SK-N-MC (cell line): Measurements from ENCODE around the gene COL21A1.

Experiments used
- DNase-seq: peaks from one replicate; pipeline ENCODE4 v3.0.0-alpha.2; 2011; ENCODE audit warnings: low read depth, low spot score
- H3K27ac ChIP-seq: fragments of 200-600 bp; sonication (generic); 2 replicates; pipeline ENCODE4 v1.5.1; 2016; ENCODE audit warnings: mixed run types
- H3K36me3 ChIP-seq: fragments of 200-600 bp; sonication (generic); 2 replicates; pipeline ENCODE4 v1.6.1; 2017; ENCODE audit warnings: antibody characterized with exemption, low read length, mixed read lengths; ENCODE audit not compliant: insufficient read depth
- H3K4me3 ChIP-seq: fragments of 200-600 bp; sonication (generic); 2 replicates; pipeline ENCODE4 v1.5.1; 2016
- H3K9ac ChIP-seq: fragments of 200-600 bp; sonication (generic); 2 replicates; pipeline ENCODE4 v1.8.0; 2017; ENCODE audit warnings: mixed run types, mixed read lengths; ENCODE audit not compliant: insufficient read length
- H3K9me3 ChIP-seq: fragments of 200-600 bp; sonication (generic); 2 replicates; pipeline ENCODE4 v1.6.1; 2017; ENCODE audit warnings: low read depth, mild to moderate bottlenecking, antibody characterized with exemption, low read length, moderate library complexity, mixed read lengths
- EZH2 ChIP-seq: fragments of 200-600 bp; sonication (generic); IDR thresholded peaks from one replicate; pipeline ENCODE4 v1.6.1; 2017; ENCODE audit warnings: antibody characterized with exemption
- FOXP2 ChIP-seq: optimal IDR thresholded peaks from 2 replicates; pipeline ENCODE3; 2011; ENCODE audit warnings: mild to moderate bottlenecking, moderate library complexity; ENCODE audit not compliant: insufficient read depth; ENCODE audit errors: extremely low read length, control extremely low read depth
- POLR2AphosphoS5 ChIP-seq: IDR thresholded peaks from 2 replicates; pipeline ENCODE4 v1.6.1; 2012; ENCODE audit warnings: mild to moderate bottlenecking, low read depth, low read length, borderline replicate concordance

The COL21A1 gene

DNA sequence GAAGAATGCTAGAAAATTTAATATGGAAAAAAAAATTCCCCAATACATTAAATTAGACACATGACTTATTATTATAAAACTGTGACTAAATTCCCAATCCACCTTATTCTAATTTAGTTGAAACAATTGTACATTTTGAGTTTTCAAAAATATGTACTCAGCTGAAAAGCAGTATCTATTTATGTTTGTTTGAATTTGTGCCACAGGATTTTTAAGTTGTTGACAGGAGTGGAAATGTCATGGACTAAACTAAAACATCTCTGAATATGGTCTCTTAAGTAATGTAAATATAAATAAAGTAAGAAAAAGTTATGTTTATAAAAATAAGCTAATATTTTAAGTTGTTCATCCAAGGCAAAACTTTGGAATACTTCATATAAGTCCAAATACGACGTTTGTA is 86.9 kb downstream of the COL21A1 start:
- Histone ChIP-seq H3K4me3 (no peak overlapping the region), H3K9ac (no peak overlapping the region), H3K27ac (no peak overlapping the region), H3K36me3 (no peaks in the 10 kb centered on the region), H3K9me3 (no peaks in the 10 kb centered on the region)
- no peak for DNase-seq
- TF ChIP-seq POLR2AphosphoS5, result no peak

DNA sequence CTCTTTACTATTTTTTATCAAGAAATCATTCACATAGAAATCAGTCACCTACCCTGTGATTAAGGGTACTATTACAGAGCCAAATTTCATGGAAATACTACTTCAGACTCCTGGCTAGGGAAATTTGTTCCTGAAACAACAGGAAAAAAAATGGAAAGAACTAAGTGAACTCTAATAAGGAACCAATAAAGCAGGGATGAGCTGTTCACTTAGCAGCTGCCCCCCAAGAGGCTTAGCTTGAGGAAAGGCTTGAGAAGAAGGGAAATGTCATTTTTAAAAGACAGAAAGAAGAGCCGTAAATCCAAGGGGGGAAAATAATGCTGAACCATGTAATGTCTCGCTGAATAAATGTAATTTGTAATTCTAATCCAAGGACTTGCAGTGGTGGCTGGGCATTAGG is 88.8 kb downstream of the COL21A1 start:
- Histone ChIP-seq H3K36me3 (no peaks in the 10 kb centered on the region), H3K4me3 (0 out of 2 replicates have a peak overlapping the region, but pooled peaks have one; percentile 27), H3K9me3 (no peaks in the 10 kb centered on the region), H3K9ac (no peak overlapping the region), H3K27ac (peak overlapping the region; percentile 61; the same call in 1 of the 2 replicates)
- TF ChIP-seq EZH2, result no peak
- TF ChIP-seq POLR2AphosphoS5, result no peak
- no peak for TF ChIP-seq FOXP2
- DNase-seq, result no peak

DNA sequence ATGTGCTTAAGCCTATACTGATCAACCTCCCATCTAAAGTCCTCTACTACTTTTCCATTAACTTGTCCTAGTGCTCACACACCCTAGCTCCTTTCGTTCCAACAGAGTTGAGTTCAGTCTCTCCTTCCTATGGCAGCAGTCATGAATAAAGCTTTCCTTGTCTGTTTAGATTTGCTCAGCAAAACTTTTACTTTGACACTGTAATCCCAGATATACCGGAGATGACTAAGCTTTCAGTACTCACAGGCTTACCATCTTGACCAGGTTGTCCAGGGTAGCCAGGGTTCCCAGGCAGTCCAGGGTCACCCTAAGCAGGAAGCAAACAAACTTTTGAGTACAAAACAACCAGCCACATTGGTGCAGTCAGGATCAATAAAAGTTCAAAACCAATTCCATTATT is 90.7 kb downstream of the COL21A1 start:
- no peak for DNase-seq
- Histone ChIP-seq H3K36me3 (no peaks in the 10 kb centered on the region), H3K9me3 (no peaks in the 10 kb centered on the region), H3K9ac (no peak overlapping the region), H3K4me3 (no peak overlapping the region), H3K27ac (no peak overlapping the region)
- TF ChIP-seq FOXP2 (no peak), POLR2AphosphoS5 (no peak), EZH2 (no peak)

DNA sequence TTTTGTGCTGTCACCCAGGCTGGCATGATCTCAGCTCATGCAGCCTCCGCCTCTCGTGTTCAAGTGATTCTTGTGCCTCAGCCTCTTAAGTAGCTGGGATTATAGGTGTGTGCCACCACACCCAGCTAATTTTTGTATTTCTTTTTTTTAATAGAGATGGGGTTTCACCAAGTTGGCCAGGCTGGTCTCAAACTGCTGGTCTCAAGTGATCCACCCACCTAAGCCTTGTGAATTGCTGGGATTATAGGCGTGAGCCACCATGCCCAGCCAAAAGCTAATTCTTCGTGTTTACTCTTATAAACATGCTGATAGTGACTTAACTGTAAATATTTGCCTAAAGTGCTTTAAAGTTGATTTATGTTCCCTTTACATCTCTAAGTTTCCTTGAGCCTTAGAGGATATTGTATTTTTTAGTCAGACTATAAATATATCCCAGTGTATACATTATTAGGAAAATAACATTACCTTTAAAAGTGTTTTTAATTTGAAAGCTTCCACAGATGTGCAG is 91.7 kb downstream of the COL21A1 start:
- Histone ChIP-seq H3K9me3 (no peaks in the 10 kb centered on the region), H3K27ac (no peak overlapping the region), H3K4me3 (no peak overlapping the region), H3K9ac (no peak overlapping the region), H3K36me3 (no peaks in the 10 kb centered on the region)
- DNase-seq, result no peak
- TF ChIP-seq EZH2 (no peak), FOXP2 (no peak), POLR2AphosphoS5 (no peak)

DNA sequence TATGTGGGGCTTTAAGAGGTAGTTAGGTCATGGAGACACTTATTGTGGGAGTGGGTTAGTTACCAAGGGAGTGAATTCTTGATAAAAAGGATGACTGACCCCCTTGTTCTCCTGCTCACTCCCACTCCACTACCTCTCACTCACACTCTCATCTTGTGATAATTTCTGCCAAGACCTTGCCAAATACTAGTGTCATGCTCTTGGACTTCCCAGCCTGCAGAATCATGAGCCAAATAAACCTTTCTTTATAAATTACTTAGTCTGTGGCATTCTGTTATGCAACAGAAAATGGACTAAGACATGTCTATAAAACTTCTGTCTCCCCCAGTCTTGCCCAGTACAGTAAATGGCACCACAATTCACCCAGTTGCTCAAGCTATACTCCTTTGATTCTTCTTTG is 93.3 kb downstream of the COL21A1 start:
- H3K9me3 ChIP-seq, result no peaks in the 10 kb centered on the region
- H3K36me3 ChIP-seq, result no peaks in the 10 kb centered on the region
- no peak overlapping the region for H3K4me3 ChIP-seq
- no peak for DNase-seq
- no peak overlapping the region for H3K27ac ChIP-seq
- TF ChIP-seq FOXP2 (no peak), EZH2 (no peak), POLR2AphosphoS5 (no peak)
- no peak overlapping the region for H3K9ac ChIP-seq

DNA sequence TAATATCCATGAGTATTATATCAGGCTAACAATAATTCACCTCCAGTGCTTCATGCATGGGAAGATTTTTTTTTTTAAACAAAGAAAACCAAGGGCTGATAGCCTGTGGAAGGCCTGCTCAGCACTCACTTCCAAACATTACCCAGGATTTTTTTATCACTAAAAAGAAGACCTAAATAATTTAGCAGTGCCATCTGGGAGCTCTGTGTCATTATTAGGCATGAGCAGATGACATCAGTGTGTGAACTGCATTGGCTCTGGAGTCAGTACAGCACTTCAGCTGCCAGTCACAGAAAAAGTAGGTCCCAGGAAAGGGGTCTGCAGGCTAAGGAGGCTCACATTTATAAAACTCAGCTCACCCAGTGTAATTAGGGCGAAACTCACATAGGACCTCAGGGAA is 94.8 kb downstream of the COL21A1 start:
- no peak overlapping the region for H3K27ac ChIP-seq
- H3K4me3 ChIP-seq, result no peak overlapping the region
- no peaks in the 10 kb centered on the region for H3K36me3 ChIP-seq
- TF ChIP-seq EZH2, result no peak
- H3K9ac ChIP-seq, result no peak overlapping the region
- no peak for DNase-seq
- no peaks in the 10 kb centered on the region for H3K9me3 ChIP-seq

DNA sequence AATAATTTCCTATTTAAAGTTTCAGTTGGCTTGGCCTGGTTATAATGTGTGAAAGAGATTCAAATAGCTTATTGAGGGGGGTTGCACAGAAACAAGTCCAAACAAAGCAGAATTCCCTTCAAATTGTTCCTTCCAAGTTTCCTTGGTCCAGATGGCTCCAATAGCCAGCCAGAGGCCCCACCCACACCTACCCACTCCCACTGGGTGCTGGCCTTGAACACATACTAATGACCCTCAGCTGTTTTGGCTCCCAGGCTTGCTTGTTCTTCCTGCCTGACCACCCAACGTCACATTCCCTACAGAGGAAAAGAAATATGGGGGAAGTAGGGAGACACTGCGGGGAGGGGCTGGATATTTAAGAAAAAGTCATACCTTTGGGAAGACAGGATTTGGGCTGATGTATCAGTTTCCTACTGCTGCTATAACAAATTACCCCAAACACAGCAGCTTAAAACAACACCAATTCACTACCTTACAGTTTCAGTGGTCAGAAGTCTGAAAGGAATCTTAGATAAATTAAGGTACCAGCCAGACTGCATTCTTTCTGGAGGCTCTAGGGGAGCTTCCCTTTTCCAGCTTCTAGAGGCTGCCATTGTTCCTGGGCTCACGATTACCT is 95.7 kb downstream of the COL21A1 start:
- no peaks in the 10 kb centered on the region for H3K9me3 ChIP-seq
- H3K4me3 ChIP-seq, result no peak overlapping the region
- TF ChIP-seq EZH2, result no peak
- no peak for TF ChIP-seq FOXP2
- TF ChIP-seq POLR2AphosphoS5, result no peak
- H3K9ac ChIP-seq, result no peak overlapping the region
- H3K27ac ChIP-seq, result 0 out of 2 replicates have a peak overlapping the region, but pooled peaks have one; percentile 3
- no peak for DNase-seq
- no peaks in the 10 kb centered on the region for H3K36me3 ChIP-seq

DNA sequence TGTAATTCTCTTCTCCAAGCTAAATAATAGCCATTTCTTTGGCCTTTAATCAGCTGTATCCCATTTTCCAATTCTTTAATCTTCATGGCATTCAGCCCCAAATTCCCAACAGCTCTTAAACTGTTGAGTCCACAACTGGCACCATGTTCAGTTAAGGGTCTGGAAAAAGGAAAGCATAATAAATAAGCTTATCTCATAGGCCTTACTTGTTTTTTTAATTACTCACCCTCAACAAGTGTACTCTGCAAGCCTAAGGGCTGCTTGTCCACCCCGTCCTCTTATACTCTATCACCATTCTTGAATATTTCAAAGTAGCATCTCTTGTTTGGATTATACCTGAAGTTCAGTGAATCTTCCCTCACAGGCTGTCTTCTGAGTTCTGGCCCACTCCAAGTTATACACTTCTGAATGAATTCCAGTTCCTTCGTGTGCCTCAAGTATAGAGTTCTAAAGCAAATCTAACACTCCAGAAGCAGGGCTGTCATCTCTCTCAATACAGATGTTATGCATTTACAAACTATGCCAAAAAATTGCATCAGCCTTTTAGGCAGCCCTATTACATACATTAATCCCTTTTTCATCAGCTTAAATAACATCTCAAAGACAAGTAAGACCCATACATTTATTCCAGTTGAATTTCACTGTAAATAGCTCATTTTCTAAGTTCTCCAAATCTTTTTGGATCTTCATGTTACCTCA is 98.7 kb downstream of the COL21A1 start:
- Histone ChIP-seq H3K9ac (peak overlapping the region; percentile 87), H3K9me3 (no peaks in the 10 kb centered on the region; the same call in 1 of the 2 replicates), H3K4me3 (peak overlapping the region; percentile 82), H3K27ac (peak overlapping the region; percentile 99), H3K36me3 (peaks cover 16% of the 10 kb centered on the region)
- peak; percentile 76 for DNase-seq
- TF ChIP-seq EZH2 (no peak), POLR2AphosphoS5 (no peak), FOXP2 (no peak)
